Stromal cell of bone marrow (primary cell): ENCODE data around the gene RHBDL1.

ENCODE experiments used
- DNase-seq: peaks from one replicate; pipeline ENCODE4 v3.0.0-alpha.2; 2012; ENCODE audit warnings: low read depth

The RHBDL1 gene

DNA sequence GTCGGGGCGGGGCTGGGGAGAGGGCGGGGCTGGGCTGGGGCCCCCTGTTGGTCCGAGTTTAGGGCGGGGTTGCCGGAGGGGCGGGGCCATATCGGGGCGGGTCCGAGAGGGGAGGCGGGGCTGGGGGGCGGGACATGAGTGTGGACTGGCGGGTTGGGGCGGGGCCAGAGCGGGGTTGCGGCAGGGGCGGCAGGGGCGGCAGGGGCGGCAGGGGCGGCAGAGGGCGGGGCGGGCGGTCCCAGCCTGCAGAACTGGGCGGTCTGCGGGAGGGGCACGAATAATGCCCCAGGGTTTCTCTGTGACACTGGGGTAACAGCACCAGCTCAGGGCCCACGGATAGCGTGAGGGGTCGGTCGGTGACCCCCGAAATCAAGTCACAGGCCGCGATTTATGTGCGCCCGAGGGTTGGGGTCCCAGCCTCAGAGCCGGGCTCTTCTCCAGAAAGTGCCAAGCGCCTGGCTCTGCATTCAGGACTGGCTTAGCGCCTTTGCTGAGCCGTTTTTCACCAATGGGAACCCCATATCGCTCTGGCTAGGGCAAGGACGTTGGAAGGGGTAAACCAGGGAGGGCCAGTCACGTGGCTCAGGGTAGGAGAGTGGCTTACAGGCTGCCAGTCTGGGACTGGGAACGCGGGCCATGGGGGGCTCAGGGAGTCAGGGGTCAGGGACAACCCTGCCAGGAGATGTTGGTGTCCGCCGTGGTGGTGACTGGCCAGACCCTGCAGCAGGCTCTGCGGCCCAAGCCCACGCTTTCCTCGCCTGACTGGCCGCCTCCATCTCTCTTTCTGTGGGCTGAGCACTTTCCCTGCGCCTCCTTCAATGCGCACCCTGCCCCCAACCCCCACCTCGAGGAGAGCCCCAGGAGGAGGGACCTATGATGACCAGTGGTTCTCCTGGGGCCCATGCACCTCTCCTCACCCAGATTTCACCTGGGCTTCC is 38.1 kb upstream of the RHBDL1 start:
- DNase-seq, result peak; percentile 73

DNA sequence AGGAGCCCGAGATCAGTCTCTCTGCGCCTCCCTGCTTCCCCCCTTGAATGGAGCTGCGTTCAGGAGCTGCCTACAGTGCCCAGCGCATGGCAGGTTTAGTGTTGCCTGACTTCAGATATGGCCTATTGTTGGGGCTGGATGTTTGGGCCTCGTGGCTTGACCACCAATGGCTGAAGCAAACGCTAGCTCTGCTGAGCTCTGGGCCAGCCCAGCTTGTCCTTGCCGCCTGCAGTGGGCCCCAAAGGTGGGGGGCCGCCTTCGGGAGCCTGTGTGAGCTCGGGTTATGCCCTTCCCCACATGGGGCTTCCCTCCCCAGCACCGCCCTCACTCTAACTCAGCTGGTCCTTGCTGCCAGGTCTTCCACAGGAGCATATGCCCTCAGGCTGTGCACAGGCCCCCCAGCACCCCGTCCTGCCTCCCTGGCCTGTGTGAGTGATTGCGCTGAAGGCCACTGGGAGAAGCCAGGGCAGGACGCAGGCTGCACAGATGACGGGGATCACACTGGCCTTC is 37.4 kb upstream of the RHBDL1 start:
- no peak for DNase-seq

DNA sequence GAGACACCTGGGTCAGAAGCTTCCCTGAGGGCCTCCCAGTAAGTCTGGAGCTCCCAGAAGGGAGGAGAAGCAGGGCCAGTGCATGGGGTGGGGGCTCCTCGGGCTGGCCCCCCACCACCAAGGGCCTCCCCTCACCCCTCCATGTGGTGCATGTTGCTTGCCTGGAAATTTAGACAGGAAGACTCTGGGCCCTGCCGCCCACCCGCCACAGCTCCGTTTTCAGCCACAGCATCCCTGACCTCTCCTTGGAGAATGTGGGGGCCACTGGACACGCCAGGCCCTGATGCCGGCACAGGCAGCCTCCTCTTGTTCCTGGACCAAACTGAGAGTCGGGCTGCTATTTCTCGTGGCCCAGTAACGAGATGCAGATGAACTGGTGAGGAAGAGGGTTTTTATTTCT is 36.6 kb upstream of the RHBDL1 start:
- DNase-seq, result no peak

DNA sequence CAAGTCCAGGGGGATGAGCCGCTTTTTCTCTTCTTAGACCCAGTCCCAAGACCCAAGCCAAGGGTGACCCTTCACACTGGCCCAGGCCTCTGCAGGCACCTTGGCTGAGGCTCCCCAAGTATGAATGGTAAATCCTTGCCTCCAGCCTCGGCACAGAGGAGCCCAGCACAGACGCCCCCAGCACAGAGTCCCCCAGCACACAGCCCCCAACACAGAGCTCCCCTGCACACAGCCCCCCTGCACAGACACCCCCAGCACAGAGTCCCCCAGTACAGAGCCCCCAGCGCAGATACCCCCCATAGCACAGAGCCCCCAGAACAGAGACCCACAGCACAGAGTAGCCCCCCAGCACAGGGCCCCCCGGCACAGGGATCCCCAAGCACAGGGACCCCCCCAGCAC is 34.9 kb upstream of the RHBDL1 start:
- DNase-seq, result no peak

DNA sequence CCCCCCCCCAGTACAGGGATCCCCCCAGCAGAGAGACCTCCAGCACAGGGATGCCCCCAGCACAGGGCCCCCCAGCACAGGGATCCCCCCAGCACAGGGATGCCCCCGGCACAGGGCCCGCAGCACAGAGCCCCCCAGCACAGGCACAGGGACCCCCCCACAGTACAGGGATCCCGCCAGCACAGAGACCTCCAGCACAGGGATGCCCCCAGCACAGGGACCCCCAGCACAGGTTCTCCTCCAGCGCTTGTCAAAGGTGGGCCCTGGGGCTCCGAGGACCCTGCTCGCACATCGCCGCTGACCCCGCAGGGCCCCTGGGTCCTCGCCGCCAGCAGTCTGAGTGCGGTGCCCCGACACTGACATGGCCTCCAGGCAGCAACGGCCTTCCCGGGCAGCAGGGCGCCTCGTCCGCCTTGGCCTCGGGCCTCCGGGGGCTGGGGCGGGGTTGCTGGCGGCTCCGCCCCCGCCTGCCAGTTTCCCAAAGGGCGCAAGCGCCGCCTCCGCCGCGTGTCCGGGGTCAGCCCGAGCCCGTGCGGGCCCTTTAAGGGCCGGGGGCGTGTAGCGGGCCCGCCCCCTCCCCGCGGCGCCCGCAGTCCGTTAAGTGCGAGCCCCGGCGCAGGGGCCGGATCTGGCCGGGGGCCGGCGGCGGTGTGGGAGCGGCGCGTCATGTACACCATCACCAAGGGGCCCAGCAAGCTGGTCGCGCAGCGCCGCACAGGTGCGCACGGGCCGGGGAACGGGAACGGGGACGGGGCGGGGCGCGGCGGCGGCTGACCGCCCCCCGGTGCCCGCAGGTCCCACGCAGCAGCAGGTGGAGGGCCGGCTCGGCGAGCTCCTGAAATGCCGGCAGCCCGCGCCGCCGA is 33.9 kb upstream of the RHBDL1 start, which contains the start of gene MCRIP2:
TSS of gene MCRIP2 (plus strand) at position 503 of the 863 bp plus-strand sequence. CDS start at position 667, 164 bp downstream.
- peak; percentile 40 for DNase-seq

DNA sequence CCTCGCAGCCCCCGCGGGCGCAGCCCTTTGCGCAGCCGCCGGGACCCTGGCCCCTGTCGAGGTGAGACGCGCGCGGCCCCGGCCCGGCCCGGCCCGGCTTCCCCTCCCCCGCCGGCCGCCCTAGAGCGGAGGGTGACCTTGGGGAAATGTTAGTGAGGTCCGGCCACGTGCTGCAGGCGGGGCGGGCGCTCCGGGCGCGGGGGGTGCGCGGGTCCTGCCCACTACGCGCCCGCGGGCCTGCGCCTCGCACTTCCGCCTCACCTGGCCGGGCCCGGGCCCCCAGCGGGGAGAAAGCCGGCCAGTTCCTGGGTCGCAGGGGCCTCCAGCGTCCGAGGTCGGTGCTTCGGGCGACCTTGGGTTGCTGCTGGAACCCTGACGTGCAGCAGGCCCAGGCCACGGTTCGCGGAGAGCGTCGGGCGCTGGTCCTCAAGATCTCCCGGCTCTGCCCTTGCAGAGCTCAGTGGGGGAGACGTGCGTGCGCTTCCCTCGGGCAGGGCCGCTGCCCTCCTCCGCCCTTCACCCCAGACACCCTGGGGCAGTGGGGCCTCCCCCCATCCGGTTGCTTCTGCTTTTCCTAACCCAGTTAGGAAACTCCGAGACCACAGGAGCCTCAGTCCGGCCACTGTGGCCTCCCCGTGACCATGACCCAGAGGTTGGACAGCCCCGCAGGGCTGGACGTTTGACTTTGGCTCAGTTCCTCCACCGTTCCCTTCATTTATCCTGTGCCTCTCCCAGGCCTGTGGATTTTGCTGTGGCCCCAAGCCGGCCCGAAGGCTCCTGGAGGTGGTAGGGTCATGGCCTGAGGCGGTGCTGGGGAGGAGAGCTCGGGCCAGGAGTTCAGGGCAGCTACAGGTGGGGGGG is 33.1 kb upstream of the RHBDL1 start:
- no peak for DNase-seq

DNA sequence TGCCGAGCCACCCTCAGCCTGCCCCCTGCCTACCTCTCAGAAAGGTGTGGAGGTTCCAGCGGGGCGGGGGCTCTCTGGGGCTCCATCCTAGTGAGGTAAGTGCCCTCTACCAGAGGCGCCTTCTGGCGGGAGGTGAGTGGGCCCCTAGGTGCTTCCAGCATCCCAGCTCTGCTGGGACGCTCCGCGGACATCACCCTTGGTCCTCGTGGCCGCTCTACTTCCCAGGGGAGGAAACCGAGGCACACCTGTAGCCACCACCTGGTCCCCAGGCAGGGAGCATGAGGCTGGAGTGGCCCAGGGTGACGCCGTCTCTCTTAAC is 32.5 kb upstream of the RHBDL1 start:
- no peak for DNase-seq

DNA sequence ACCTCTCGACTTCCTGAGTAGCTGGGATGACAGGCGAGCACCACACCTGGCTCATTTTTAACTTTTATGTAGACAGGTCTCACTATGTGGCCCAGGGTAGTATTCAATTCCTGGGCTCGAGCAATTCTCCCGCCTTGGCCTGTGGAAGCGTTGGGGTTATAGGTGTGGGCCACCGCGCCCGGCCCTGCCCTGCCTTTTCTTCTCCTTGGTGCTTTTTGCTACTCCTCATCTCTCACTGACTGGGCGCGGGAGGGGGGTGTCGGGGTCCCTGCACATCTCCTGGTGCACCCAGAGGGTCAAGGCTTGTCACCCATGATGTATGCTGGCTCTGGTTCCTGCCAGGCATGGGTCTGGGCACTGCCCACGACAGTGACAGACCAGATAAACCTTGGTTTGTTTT is 30.9 kb upstream of the RHBDL1 start:
- DNase-seq, result no peak

DNA sequence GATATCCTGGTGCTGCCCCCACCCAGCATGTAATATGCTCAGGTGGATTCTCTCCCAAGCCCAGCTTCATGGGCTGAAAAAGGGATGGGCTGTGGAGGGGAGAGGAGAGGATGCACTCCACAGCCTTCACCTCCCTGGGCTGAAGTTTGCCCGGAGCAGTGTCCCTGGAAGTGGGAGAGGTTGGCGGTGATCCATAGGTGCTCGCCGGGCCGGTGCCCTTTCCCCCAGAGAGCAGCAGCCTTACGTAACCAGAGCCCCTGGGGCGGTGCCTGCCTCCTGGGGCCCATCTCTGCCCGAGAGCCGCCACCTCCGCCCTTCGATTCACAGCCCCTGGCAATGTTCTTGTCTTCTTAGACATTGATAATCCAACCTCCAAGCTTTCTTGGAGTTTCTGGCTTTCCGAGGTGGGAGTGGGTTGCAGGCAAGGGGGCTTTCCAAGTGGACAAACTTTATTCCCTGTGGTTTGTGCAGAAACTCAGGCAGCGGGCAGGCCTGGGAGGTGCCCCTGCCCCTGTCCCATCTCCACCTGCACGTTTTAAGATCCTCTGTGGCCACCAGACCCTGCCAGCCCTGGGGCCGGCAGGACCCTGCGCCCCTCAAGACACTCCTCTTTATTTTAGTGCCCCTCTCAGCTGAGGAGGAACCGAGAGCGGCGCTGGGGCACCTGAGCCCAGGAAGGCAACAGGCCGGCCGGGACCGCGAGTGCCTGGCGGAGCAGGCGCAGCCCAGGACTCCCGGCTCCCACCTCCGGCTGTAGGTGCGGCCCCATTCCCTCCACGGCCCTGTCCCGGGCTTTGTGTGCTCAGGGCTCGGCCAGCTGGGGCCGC is 29.4 kb upstream of the RHBDL1 start:
- no peak for DNase-seq

DNA sequence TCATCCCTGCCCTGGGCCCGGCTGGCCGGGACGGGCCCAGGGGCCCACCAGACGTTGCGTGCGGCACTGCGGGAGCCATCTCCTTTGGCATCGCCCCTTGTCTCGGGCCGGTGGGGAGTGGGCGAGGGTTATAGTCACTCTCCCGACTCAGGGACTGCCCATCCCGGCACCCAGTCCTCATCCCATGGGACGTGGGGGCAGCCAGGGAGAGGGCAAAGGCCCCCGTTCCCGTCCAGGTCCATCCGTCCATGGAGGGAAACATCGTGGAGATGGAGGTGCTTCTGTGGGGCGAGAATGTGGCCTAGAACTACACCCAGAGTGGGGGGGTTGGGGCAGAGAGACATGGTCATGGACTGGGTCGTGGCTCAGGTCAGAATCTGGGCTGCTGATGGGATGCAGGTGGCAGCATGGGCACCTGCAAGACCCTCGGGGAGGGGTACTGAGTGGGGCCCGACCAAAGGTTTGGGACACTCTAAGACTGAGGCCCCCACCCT is 28.7 kb upstream of the RHBDL1 start:
- DNase-seq, result no peak

DNA sequence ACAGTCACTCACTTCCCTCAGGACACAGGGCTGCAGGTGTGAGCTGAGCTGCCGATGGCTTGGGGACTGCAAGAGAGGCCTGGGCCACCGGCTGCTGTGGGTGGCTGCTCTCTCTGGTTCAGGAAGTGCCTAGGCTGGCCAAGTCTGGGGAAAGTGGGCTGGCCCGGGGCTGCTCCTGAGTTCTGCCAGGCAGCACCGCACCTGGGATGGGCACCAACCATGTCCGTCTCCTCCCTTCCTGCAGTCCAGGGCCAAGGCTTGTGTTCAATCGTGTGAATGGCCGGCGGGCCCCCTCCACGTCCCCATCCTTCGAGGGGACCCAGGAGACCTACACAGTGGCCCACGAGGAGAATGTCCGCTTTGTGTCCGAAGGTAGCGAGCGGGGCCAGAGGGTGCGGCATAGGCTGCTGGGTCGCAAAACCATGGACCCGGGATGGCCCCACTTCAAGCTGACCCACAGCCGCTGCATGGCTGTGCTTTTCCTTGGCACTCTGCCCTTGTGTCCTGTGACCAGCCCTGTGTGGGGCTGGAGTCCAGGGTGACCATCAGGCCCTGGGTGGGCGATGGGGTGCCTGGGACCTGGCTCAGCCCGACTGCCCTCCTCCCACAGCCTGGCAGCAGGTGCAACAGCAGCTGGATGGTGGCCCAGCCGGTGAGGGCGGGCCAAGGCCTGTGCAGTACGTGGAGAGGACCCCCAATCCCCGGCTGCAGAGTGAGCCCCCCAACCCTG is 28.1 kb upstream of the RHBDL1 start:
- DNase-seq, result no peak

DNA sequence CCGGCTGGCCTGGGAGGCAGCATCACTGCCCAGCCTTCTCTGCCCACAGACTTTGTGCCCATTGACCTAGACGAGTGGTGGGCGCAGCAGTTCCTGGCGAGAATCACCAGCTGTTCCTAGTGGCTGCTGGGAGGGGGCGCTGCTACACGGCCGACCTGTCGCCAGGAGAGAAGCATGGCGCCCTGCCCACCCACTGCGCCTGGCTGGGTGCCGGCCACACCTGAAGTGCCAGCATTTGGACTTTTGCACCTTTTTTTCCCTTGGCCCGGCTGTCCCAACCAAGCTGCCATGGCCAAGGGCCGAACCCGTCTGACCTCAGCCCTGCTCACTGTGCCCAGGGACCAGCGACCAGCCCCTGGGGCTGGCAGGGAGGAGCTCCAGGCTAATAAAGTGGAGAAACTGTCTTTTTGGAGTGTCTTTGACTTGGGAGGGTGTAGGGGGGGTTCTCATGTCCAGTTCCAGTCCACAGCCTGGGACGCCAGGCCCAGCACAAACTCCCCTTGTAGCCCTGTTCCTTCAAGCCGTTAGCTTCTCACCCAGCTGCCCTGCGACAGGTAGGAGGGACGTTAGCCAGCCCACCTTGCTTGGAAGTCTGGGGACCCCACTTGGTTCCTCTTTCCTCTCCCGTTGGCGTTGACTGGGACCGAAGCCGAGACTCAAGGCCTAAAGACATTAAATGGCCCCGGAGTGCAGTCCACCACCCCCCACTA is 27.2 kb upstream of the RHBDL1 start:
- no peak for DNase-seq

DNA sequence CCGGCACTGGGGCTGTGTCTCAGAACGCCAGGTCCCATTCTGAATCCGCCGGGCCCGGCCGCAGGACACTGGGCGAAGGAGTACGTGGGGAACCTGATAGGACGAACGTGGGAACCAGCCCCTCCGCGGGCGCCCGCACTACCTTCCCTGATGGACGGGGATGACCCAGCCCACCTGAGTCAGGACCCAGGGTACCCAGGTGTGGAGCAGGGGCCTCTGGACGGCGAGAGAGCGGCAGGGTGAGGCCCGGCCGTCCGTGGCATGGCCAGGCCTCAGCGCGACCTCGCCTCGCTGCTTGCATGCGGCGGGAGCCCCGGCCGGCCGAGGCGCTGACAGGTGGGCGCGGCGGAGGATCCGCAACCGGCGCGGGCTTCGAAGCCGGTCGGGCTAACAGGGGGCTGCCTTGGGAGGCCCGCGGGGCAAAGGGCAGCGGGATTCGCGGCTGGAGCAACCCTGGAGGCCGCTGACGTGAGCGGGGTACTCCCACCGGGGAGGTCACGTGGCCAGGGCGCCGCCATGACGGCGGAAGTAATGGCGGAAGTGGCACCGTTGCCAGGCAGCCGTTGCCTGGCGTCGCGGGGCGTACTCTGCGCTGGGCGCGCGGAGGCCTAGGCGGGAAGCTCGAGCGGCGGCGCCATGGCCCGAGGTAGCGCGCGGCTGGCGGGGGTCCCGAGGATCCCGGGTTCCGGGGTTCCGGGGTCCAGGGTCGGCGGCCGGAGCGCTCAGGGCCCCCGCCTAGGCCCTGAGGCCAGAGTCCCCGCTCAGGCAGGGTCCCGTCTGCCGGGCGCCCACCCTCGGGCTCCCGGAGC is 26.5 kb upstream of the RHBDL1 start, which contains the start of gene WDR90:
TSS of gene WDR90 (plus strand) at position 585 of the 809 bp plus-strand sequence. CDS start at position 637, 52 bp downstream.
- peak; percentile 83 for DNase-seq

DNA sequence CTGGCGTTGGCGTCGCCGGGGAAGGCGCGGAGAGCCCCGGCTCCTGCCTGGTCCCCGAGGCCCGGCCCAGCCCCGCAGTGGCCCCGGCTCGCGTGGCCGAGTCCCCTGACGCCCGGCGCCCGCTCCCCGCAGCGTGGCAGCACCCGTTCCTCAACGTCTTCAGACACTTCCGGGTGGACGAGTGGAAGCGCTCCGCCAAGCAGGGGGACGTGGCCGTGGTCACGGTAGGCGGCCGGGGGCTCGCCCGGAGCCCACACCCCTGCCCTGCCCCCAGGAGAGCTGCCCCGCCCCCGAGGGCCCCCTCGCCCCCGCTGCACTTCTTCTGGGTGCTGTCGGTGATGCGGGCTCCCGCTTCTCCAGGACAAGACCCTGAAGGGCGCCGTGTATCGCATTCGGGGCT is 25.8 kb upstream of the RHBDL1 start:
- DNase-seq, result no peak

DNA sequence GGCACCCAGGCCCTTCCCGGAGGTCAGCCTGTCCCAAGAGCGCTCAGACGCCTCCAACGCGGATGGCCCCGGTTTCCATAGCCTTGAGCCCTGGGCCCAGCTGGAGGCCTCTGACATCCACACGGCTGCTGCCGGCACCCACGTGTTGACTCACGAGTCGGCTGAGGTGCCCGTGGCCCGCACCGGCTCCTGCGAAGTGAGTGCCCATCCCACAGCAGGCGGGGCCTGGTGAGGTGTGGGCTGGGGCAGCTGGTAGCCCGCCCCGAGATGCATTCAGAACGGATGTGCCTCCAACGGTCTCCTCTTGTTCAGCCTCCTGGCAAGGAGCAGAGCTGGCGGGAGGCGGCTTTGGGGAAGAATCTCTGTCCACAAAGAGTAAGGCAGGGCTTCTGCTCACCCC is 23.6 kb upstream of the RHBDL1 start:
- no peak for DNase-seq

DNA sequence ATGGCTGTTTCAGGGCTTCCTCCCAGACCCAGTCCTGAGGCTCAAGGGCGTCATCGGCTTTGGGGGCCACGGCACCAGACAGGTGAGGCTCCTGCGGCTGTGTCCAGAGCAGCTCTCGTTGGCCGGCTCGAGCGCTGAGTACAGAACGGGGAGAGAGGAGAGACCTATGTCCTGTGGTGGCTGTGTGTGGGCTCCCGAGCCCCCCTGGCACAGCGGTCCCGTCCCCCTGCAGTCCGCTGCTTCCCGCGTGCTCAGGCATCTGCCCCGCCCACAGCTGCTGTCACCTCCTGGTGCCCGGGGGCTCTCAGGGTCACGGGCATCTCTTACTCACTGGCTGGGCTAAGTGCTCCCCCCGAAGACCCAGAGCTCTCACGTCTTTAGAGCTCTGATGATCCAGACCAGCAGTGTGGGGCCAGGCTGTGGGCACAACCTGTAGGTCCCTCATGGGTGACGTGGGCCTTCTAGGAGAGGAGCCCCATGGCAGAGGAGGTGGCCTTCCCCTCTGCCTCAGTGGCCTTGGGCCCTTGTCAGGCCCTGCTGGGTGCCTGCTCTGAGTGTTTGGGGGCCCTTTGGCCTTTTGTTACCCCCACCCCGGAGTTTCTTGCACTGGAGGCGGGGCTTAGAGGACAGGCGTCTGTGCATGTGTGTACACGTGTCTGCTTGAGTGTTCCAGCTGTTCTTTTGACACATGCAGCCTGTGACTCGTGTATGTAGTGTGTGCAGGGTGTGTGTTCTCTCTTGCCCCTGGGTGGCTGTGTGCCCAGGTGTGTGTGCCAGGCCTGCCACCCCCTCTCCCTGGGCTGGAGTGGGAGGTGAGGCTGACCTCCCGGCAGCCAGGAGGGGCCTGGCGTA is 22.8 kb upstream of the RHBDL1 start:
- no peak for DNase-seq

DNA sequence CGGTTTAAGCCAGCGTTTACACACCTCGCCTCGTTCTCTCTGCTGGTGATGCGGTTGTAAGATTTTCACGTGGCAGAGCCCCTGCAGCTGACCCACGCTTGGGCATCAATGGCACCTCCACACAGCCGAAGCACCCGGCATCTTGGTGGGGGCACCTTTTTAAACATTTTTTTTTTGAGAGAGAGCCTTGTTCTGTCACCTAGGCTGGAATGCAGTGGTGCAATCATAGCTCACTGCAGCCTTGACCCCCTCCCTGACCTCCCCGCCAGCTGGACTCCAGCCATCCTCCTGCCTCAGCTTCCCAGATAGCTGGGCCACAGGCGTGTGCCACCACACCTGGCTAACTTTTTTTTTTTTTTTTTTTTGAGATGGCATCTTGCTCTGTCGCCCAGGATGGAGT is 21.4 kb upstream of the RHBDL1 start:
- no peak for DNase-seq

DNA sequence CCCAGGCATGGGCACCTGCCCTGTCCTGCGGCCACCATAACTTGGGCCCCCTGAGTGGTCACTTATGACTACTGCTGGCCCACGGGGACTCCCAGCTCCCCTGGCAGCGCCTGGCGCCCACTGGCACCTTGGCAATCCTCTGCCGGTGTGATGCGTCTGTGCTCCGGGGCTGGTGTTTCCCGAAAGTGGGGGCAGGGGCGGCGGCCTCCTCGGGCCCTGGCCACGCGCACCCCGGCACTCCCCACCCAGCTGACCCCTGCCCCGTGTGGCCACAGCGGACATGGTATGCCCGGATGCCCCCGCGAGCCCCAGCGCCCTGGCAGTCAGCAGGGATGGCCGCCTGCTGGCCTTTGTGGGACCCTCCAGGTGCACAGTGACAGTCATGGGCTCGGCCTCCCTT is 18.0 kb upstream of the RHBDL1 start:
- DNase-seq, result no peak
